ELR (cell line): ENCODE measurements around the gene ZSWIM5.
"Not testable (repeated sequence)": the region's sequence is repeated elsewhere in the genome, so short reads cannot be mapped to it uniquely, and the experiment has no call there.

ENCODE experiments used
- DNase-seq: peaks from one replicate; pipeline ENCODE4 v3.0.0-alpha.2; 2015; ENCODE audit warnings: low read depth

The ZSWIM5 gene

GRCh38 chr1:45205910-45206721 lies at the start of gene ZSWIM5:
ZSWIM5 (minus strand) TSS chr1:45206605; CDS start chr1:45206350, 255 bp downstream.
- peak; percentile 72 for DNase-seq

- no peak for DNase-seq
These were observed 48.1 kb upstream of the ZSWIM5 start for GRCh38 chr1:45254490-45254889.

- no peak for DNase-seq
These were observed 44.1 kb upstream of the ZSWIM5 start for GRCh38 chr1:45250544-45250943.

GRCh38 chr1:45248004-45248403 lies 41.6 kb upstream of the ZSWIM5 start:
- DNase-seq = not testable (repeated sequence)

- peak; percentile 98 for DNase-seq
These were observed 40.4 kb upstream of the ZSWIM5 start for GRCh38 chr1:45246760-45247159.

- not testable (repeated sequence) for DNase-seq
These were observed 40.0 kb upstream of the ZSWIM5 start for GRCh38 chr1:45246359-45246758.

GRCh38 chr1:45244660-45245059 lies 38.3 kb upstream of the ZSWIM5 start:
- DNase-seq = no peak

GRCh38 chr1:45243476-45244343 lies 37.3 kb upstream of the ZSWIM5 start:
- DNase-seq = peak; percentile 65

GRCh38 chr1:45238846-45239245 lies 32.4 kb upstream of the ZSWIM5 start:
- DNase-seq = no peak

- no peak for DNase-seq
These were observed 29.7 kb upstream of the ZSWIM5 start for GRCh38 chr1:45236136-45236535.

- no peak for DNase-seq
These were observed 24.1 kb upstream of the ZSWIM5 start for GRCh38 chr1:45230537-45230936.

GRCh38 chr1:45225598-45225997 lies 19.2 kb upstream of the ZSWIM5 start:
- DNase-seq = no peak

GRCh38 chr1:45223710-45224109 lies 17.3 kb upstream of the ZSWIM5 start:
- DNase-seq = not testable (repeated sequence)

GRCh38 chr1:45221716-45222115 lies 15.3 kb upstream of the ZSWIM5 start:
- DNase-seq = peak; percentile 66

GRCh38 chr1:45216861-45217260 lies 10.5 kb upstream of the ZSWIM5 start:
- no peak for DNase-seq

GRCh38 chr1:45216200-45216541 lies 9.8 kb upstream of the ZSWIM5 start:
- DNase-seq = no peak

GRCh38 chr1:45215485-45216199 lies 9.2 kb upstream of the ZSWIM5 start:
- DNase-seq = no peak

GRCh38 chr1:45213892-45214291 lies 7.5 kb upstream of the ZSWIM5 start:
- DNase-seq = no peak

- no peak for DNase-seq
These were observed 4.7 kb upstream of the ZSWIM5 start for GRCh38 chr1:45211076-45211475.

- no peak for DNase-seq
These were observed 611 bp upstream of the ZSWIM5 start for GRCh38 chr1:45206808-45207623.
